Measurements from ENCODE around the gene OPCML. TPM values are rescaled to one million over a fixed set of nuclear protein-coding genes. Genes with fewer than 3 reads are reported as not detected.

Gene OPCML
- total RNA-seq, 1 donor from 2014 or later = not detected

DNA sequence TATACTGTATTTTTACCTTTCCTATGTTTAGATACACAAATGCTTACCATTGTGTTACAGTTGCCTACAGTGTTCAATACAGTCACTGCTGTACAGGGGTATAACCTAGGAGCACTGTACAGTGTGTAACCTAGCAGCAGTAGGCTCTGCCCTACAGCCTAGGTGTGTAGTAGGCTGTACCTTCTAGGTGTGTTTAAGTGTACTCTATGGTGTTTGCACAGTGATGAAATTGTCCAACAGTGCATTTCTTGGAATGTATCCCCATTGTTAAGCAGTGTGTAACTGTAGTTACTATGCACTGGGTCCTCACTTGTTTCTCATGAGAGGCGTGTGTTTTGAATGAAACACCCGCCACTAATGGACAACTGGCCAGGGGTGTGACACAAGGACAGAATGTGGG is 269.0 kb downstream of the OPCML start:
- DNase-seq = no peak
- ChIA-PET CTCF (no interaction called here), POLR2A (no interaction called here)
- TF ChIP-seq, protein P1, sequence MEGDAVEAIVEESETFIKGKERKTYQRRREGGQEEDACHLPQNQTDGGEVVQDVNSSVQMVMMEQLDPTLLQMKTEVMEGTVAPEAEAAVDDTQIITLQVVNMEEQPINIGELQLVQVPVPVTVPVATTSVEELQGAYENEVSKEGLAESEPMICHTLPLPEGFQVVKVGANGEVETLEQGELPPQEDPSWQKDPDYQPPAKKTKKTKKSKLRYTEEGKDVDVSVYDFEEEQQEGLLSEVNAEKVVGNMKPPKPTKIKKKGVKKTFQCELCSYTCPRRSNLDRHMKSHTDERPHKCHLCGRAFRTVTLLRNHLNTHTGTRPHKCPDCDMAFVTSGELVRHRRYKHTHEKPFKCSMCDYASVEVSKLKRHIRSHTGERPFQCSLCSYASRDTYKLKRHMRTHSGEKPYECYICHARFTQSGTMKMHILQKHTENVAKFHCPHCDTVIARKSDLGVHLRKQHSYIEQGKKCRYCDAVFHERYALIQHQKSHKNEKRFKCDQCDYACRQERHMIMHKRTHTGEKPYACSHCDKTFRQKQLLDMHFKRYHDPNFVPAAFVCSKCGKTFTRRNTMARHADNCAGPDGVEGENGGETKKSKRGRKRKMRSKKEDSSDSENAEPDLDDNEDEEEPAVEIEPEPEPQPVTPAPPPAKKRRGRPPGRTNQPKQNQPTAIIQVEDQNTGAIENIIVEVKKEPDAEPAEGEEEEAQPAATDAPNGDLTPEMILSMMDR (IDR thresholded peaks at IDR 0.05) = no peak
- intact Hi-C loops (cut with micrococcal nuclease) = no loop called here
- H3K27ac Mint-ChIP-seq = no peak overlapping the region
- ATAC-seq (ENCODE audit: low read depth) = no peak
- no peak overlapping the region for H3K4me3 Mint-ChIP-seq
- H3K4me1 Mint-ChIP-seq = no peaks in the 10 kb centered on the region
- no peaks in the 10 kb centered on the region for H3K27me3 Mint-ChIP-seq
- no peaks in the 10 kb centered on the region for H3K9me3 Mint-ChIP-seq
- H3K36me3 Mint-ChIP-seq (ENCODE audit: low read depth) = no peaks in the 10 kb centered on the region

DNA sequence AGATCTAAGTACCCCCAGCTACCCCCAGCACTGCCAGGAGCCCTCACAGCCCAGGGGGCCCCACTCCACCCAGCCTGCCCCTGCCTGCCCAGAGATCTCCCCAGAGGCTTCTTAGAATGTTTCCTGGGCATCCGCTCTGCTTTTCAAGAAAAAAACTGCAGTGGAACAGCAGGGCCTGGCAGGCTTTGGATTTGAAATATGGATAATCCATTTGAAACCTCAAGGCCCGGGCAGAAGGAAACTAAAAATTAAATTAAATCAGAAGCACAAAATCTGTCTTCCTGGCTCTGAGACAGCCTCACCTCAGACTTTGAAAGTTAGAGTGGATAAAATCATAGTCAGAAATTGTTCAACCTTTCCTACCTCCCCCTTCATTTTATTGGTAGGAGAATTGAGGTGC is 273.6 kb downstream of the OPCML start:
- POLR2A ChIA-PET = no interaction called here
- H3K4me3 Mint-ChIP-seq = no peak overlapping the region
- H3K36me3 Mint-ChIP-seq (ENCODE audit: low read depth) = no peaks in the 10 kb centered on the region
- TF ChIP-seq, protein P1 (IDR thresholded peaks at IDR 0.05) = no peak
- no peak overlapping the region for H3K27ac Mint-ChIP-seq
- H3K4me1 Mint-ChIP-seq = no peaks in the 10 kb centered on the region
- no peaks in the 10 kb centered on the region for H3K9me3 Mint-ChIP-seq
- no peak for ATAC-seq (ENCODE audit: low read depth)
- H3K27me3 Mint-ChIP-seq = no peaks in the 10 kb centered on the region
- intact Hi-C loops (cut with micrococcal nuclease) = no loop called here
- DNase-seq = no peak
- CTCF ChIA-PET = no interaction called here

DNA sequence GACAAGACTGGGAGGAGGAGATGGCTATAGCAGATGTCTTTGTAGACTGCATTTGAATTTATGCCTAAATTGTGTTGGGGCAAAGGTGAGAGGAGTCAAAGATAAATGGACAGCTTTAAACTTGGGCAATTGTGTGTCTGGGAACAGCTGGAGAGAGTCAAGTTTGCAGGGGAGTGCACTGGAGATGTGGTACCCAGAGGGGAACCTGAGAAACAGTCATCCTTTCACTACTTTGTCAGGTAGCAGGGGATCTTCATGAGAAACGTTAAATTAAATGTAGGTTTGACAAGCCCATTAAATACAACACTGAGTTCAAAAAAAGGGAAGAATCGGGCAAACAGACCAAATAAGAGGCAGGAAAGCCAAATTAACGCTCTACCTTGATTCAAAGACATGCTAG is 277.7 kb downstream of the OPCML start:
- ChIA-PET POLR2A (no interaction called here), CTCF (no interaction called here)
- Mint-ChIP-seq H3K27ac (no peak overlapping the region), H3K36me3 (ENCODE audit: low read depth) (no peaks in the 10 kb centered on the region), H3K27me3 (no peaks in the 10 kb centered on the region), H3K9me3 (no peaks in the 10 kb centered on the region), H3K4me1 (no peaks in the 10 kb centered on the region), H3K4me3 (no peak overlapping the region)
- ATAC-seq (ENCODE audit: low read depth) (no peak), DNase-seq (no peak)
- intact Hi-C loops (cut with micrococcal nuclease) = no loop called here
- TF ChIP-seq, protein P1 (IDR thresholded peaks at IDR 0.05) = no peak

DNA sequence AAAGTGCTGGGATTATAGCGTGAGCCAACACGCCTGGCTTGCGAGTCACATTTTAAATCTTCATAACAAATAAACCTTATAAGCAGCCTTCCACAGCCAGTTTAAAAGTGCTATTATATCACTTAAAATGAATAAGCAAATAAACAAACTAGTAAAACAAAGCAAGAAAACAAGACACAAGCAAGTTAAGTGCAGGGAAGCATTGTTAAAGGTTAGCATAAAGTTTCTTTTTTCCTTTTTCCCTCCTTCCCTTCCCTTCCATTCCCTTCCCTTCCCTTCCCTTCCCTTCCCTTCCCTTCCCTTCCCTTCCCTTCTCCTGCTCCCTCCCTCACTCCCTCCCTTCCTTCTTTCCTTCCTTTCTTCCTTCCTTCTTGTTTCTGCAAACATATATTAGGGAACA is 278.7 kb downstream of the OPCML start:
- peaks cover under 1% of the 10 kb centered on the region for H3K9me3 Mint-ChIP-seq
- intact Hi-C loops (cut with micrococcal nuclease) = no loop called here
- H3K27ac Mint-ChIP-seq = no peak overlapping the region
- H3K27me3 Mint-ChIP-seq = no peaks in the 10 kb centered on the region
- H3K4me1 Mint-ChIP-seq = no peaks in the 10 kb centered on the region
- H3K4me3 Mint-ChIP-seq = no peak overlapping the region
- ChIA-PET POLR2A (no interaction called here), CTCF (no interaction called here)
- ATAC-seq (ENCODE audit: low read depth) (no peak), DNase-seq (no peak)
- H3K36me3 Mint-ChIP-seq (ENCODE audit: low read depth) = no peaks in the 10 kb centered on the region
- TF ChIP-seq, protein P1 (IDR thresholded peaks at IDR 0.05) = no peak

DNA sequence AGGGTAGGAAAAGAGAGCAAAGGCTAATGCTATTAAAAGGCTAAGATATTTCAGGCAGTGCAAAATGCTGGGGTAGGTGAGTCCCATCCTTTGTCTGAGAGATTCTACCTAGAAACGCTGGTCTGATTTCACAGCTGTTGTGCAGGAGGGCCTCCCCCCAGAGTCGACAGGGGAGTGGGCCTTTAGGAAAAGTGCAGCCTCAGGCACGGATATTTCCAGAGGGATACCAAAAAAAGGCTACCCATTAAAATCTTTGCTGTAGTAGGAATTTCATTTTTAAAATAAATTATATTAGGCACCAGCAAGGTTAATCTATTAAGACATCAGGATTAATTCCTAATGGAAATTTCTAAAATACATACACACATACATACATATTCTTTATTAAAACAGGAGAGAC is 280.5 kb downstream of the OPCML start:
- Mint-ChIP-seq H3K4me1 (no peaks in the 10 kb centered on the region), H3K9me3 (peaks cover 2% of the 10 kb centered on the region), H3K4me3 (no peak overlapping the region), H3K36me3 (ENCODE audit: low read depth) (no peaks in the 10 kb centered on the region), H3K27me3 (no peaks in the 10 kb centered on the region), H3K27ac (no peak overlapping the region)
- ATAC-seq (ENCODE audit: low read depth) (no peak), DNase-seq (no peak)
- CTCF ChIA-PET = no interaction called here
- POLR2A ChIA-PET = no interaction called here
- TF ChIP-seq, protein P1 (IDR thresholded peaks at IDR 0.05) = no peak
- intact Hi-C loops (cut with micrococcal nuclease) = no loop called here

Data from activated B cell treated with CpG ODN at 0.5 μM for 24 hours (primary cell).